RWPE2 (cell line): Measurements from ENCODE around the gene POLR2M.

Source experiments
- ATAC-seq: fragments of 200-7000 bp; cut with Tn5 transposase; 3 replicates; pipeline ENCODE4 v1.9.1; 2021; ENCODE audit warnings: low read depth
- DNase-seq: peaks from one replicate; pipeline ENCODE4 v3.0.0-alpha.2; 2020; ENCODE audit warnings: low spot score
- H3K27ac ChIP-seq: fragments of 450-650 bp; 2 replicates; pipeline ENCODE4 v1.5.1; 2017; ENCODE audit warnings: mild to moderate bottlenecking; ENCODE audit not compliant: poor library complexity, severe bottlenecking
- H3K27me3 ChIP-seq: fragments of 250-450 bp; sonication (Bioruptor Pico); 2 replicates; pipeline ENCODE4 v1.5.1; 2021; ENCODE audit warnings: mild to moderate bottlenecking, moderate library complexity; ENCODE audit not compliant: insufficient read depth, poor library complexity, severe bottlenecking
- H3K36me3 ChIP-seq: fragments of 250-450 bp; sonication (Bioruptor Pico); 2 replicates; pipeline ENCODE4 v1.5.1; 2020; ENCODE audit warnings: low read depth, mild to moderate bottlenecking, moderate library complexity
- H3K4me1 ChIP-seq: fragments of 250-450 bp; sonication (Bioruptor Pico); 2 replicates; pipeline ENCODE4 v1.5.1; 2021; ENCODE audit warnings: mild to moderate bottlenecking, moderate library complexity; ENCODE audit not compliant: insufficient read depth, poor library complexity, severe bottlenecking
- H3K4me3 ChIP-seq: fragments of 250-450 bp; sonication (Bioruptor Pico); 2 replicates; pipeline ENCODE4 v1.5.1; 2021; ENCODE audit warnings: mild to moderate bottlenecking, moderate library complexity; ENCODE audit not compliant: severe bottlenecking
- H3K9me3 ChIP-seq: fragments of 250-450 bp; sonication (Bioruptor Pico); 2 replicates; pipeline ENCODE4 v1.5.1; 2021; ENCODE audit warnings: mild to moderate bottlenecking, moderate library complexity; ENCODE audit not compliant: severe bottlenecking
- TF ChIP-seq, protein P1 (sequence below): fragments of 450-650 bp; IDR thresholded peaks from one replicate; pipeline ENCODE4 v1.5.1; 2017; ENCODE audit warnings: mild to moderate bottlenecking, moderate library complexity; ENCODE audit not compliant: poor library complexity, severe bottlenecking

POLR2M gene

DNA sequence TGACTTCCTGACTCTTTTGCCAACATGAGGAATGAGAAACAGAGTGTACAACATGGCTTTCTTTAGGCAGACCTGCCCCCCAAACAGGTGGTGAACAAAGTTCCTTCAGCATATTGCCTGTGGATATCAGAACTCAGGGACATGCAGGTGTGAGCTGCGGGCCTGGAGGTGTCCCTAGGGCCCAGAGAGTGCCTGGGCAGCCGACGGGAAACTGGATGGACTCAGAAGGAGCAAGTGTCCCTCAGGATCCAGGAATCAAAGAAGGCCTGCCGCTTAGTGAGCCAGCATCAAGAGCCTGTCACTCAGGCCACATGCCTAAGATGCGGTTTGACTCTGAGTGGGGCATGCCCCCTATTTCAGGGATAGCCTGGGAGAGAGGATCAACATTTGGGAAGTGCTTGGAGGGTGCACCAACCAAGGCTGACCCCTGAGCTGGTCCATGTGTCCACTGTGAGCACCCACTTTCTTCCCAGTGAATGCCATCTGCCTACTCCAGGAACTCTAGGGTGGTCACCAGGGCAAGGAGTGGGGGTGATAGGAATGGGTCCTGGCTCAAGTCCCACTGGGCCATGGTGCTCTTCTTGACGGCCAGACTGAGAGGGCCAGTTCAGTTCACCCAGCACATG is 16.1 kb upstream of the POLR2M start:
- no peak for DNase-seq
- no peaks in the 10 kb centered on the region for H3K27me3 ChIP-seq
- TF ChIP-seq, protein P1, sequence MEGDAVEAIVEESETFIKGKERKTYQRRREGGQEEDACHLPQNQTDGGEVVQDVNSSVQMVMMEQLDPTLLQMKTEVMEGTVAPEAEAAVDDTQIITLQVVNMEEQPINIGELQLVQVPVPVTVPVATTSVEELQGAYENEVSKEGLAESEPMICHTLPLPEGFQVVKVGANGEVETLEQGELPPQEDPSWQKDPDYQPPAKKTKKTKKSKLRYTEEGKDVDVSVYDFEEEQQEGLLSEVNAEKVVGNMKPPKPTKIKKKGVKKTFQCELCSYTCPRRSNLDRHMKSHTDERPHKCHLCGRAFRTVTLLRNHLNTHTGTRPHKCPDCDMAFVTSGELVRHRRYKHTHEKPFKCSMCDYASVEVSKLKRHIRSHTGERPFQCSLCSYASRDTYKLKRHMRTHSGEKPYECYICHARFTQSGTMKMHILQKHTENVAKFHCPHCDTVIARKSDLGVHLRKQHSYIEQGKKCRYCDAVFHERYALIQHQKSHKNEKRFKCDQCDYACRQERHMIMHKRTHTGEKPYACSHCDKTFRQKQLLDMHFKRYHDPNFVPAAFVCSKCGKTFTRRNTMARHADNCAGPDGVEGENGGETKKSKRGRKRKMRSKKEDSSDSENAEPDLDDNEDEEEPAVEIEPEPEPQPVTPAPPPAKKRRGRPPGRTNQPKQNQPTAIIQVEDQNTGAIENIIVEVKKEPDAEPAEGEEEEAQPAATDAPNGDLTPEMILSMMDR: no peak
- no peaks in the 10 kb centered on the region for H3K36me3 ChIP-seq
- peaks cover 12% of the 10 kb centered on the region for H3K4me1 ChIP-seq
- no peak overlapping the region for H3K4me3 ChIP-seq
- no peak for ATAC-seq
- H3K9me3 ChIP-seq: no peaks in the 10 kb centered on the region
- H3K27ac ChIP-seq: no peak overlapping the region

DNA sequence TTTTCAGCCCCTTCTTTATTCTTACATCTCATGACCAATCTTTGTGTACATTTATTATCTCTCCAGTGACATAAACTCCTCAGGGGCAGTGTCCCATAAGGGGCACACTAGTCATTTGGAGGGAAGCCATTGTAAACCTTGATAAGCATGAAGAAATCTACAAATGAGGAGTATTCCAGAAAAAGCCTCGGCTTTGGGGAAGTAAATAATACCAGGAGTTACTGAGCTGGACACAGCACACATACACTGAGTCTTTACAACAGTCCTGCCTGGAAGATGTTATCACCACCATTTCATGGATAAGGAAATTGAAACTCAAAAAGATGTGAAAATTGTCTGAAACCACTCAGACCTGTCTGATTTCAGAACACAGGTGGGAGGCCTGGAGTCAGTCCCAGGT is 15.4 kb upstream of the POLR2M start:
- no peaks in the 10 kb centered on the region for H3K9me3 ChIP-seq
- H3K27ac ChIP-seq: no peak overlapping the region
- DNase-seq (no peak), ATAC-seq (no peak)
- TF ChIP-seq, protein P1: no peak
- H3K4me3 ChIP-seq: no peak overlapping the region
- H3K27me3 ChIP-seq: no peaks in the 10 kb centered on the region
- peaks cover 12% of the 10 kb centered on the region for H3K4me1 ChIP-seq
- no peaks in the 10 kb centered on the region for H3K36me3 ChIP-seq

DNA sequence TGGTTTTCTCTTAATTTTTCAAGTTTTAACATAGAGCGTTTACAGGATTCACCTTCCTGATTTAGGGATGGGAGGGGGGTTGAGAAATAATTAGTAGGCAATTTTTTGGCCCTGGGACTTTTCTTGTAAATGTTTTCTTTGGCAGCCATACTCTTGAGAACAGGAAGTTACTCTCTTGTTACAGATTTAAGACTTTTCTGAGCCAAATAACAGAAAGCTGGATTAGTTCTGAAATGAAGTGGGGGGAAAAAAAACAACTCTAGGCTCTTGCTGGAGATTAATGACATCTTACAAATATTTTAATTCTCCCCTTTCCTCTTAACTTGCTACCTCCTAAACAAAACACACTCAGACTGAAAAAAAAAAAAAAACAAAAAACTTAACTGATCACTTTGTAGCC is 13.8 kb upstream of the POLR2M start:
- Histone ChIP-seq H3K4me1 (peaks cover 12% of the 10 kb centered on the region), H3K4me3 (no peak overlapping the region), H3K36me3 (no peaks in the 10 kb centered on the region), H3K27me3 (no peaks in the 10 kb centered on the region), H3K27ac (peak overlapping the region; percentile 33), H3K9me3 (no peaks in the 10 kb centered on the region)
- ATAC-seq (peak; percentile 56), DNase-seq (no peak)
- TF ChIP-seq, protein P1: no peak

DNA sequence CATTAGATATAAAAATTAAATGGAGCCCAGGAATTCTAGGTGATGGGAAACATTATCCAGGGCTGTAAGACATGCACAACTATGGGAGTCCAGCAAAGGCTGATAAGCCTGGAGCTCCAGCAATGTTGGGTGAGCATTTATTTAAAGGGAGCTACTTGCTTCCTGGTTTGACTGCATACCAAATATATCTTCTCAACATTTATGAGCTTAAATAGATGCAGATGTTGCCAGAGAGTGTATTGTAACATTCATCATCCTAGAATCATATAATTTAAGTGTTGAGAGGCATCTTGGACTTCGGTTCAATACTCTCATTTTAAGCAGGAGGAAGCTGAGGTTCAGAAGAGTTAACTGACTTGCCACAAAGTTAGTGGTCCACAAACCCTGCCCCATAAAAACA is 12.2 kb upstream of the POLR2M start:
- no peak for ATAC-seq
- no peaks in the 10 kb centered on the region for H3K27me3 ChIP-seq

DNA sequence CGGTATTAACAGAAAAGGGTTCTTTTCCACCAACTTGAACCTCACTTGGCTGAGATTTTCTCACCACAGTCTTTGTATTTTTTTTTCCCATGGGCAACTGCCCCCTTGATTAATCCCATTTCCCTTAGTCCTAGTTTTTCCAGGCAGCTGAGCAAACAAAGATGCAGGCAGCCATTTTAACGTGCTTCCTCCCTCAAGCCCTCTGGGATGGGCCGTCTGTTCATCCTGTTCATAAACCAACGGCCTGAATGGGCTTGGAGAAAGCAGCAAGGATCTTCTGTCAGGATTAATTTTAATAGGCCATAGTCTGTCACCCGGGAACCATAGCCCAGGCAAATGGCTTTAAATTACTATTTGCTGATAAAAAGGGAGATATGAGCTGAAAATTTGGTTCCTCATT is 10.4 kb upstream of the POLR2M start:
- Histone ChIP-seq H3K4me3 (no peak overlapping the region), H3K27me3 (no peaks in the 10 kb centered on the region), H3K9me3 (no peaks in the 10 kb centered on the region), H3K4me1 (peaks cover 12% of the 10 kb centered on the region), H3K36me3 (no peaks in the 10 kb centered on the region), H3K27ac (no peak overlapping the region)
- DNase-seq (no peak), ATAC-seq (no peak)
- TF ChIP-seq, protein P1: no peak

More for the DNA sequence above, 12.2 kb upstream of the POLR2M start:
- Histone ChIP-seq H3K36me3 (no peaks in the 10 kb centered on the region), H3K9me3 (no peaks in the 10 kb centered on the region), H3K27ac (no peak overlapping the region), H3K4me1 (peaks cover 12% of the 10 kb centered on the region), H3K4me3 (no peak overlapping the region)
- TF ChIP-seq, protein P1: no peak
- no peak for DNase-seq
